ENCODE measurements around the gene ATRIP.

DNA sequence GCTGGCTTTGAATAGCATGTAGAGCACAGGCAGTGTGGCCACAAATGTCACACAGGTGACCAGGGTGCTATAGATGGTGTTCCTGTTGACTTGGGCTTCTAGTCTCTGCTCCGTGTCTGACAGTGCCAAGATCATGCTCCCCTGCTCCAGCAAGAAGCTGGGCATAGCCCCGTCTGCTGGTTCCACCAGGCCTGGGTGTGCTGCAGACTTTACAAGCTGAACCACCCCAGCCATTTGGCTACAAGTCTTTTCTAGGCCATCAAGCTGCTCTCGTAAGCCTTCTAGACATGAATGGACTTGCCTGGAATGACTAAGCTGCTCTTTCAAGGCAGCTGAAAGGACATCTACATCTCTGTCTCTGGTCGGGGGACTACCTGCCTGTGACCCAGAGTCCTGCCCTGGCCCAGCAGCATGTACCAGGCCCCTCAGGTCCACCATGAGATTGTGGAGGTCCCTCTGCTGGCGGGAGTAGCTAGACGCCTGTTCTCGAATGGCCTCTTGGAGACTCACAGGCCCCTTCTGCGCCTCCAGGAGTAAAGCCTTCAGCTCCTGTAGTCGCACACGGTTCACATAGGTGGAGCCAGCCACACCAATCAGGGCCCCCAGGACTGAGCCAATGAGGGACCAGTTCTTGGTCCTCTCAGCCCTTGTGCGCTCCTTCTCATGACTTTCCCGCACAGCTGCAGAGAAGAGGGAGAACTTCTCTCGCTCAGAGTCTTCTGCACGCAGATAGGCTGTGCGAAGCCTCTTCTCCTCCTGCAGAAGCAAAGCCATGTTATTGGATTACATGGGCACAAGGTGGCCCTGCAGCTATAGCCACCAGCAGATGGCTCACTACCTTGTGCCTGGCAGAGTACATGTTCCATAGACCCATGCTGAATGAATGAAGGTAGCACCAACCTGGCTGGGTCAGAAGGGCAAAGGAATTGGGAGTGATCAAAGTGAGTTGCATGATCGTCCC is 13.8 kb upstream of the ATRIP start:
- TF ChIP-seq, protein P1, sequence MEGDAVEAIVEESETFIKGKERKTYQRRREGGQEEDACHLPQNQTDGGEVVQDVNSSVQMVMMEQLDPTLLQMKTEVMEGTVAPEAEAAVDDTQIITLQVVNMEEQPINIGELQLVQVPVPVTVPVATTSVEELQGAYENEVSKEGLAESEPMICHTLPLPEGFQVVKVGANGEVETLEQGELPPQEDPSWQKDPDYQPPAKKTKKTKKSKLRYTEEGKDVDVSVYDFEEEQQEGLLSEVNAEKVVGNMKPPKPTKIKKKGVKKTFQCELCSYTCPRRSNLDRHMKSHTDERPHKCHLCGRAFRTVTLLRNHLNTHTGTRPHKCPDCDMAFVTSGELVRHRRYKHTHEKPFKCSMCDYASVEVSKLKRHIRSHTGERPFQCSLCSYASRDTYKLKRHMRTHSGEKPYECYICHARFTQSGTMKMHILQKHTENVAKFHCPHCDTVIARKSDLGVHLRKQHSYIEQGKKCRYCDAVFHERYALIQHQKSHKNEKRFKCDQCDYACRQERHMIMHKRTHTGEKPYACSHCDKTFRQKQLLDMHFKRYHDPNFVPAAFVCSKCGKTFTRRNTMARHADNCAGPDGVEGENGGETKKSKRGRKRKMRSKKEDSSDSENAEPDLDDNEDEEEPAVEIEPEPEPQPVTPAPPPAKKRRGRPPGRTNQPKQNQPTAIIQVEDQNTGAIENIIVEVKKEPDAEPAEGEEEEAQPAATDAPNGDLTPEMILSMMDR (IDR thresholded peaks at IDR 0.05) = peak; percentile 62
- TF ChIP-seq POLR2AphosphoS5 (IDR thresholded peaks at IDR 0.05; ENCODE audit: low read depth, low read length) (no peak), TCF7L2 (IDR thresholded peaks at IDR 0.05; ENCODE audit: low read depth, low read length) (no peak), SIN3A (IDR thresholded peaks at IDR 0.05; ENCODE audit: borderline replicate concordance, insufficient read depth, low read depth, low read length) (no peak)
- TF ChIP-seq, protein P2, sequence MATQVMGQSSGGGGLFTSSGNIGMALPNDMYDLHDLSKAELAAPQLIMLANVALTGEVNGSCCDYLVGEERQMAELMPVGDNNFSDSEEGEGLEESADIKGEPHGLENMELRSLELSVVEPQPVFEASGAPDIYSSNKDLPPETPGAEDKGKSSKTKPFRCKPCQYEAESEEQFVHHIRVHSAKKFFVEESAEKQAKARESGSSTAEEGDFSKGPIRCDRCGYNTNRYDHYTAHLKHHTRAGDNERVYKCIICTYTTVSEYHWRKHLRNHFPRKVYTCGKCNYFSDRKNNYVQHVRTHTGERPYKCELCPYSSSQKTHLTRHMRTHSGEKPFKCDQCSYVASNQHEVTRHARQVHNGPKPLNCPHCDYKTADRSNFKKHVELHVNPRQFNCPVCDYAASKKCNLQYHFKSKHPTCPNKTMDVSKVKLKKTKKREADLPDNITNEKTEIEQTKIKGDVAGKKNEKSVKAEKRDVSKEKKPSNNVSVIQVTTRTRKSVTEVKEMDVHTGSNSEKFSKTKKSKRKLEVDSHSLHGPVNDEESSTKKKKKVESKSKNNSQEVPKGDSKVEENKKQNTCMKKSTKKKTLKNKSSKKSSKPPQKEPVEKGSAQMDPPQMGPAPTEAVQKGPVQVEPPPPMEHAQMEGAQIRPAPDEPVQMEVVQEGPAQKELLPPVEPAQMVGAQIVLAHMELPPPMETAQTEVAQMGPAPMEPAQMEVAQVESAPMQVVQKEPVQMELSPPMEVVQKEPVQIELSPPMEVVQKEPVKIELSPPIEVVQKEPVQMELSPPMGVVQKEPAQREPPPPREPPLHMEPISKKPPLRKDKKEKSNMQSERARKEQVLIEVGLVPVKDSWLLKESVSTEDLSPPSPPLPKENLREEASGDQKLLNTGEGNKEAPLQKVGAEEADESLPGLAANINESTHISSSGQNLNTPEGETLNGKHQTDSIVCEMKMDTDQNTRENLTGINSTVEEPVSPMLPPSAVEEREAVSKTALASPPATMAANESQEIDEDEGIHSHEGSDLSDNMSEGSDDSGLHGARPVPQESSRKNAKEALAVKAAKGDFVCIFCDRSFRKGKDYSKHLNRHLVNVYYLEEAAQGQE (IDR thresholded peaks at IDR 0.05; ENCODE audit: insufficient read depth in 1 of 2, low read depth in 2 of 2, low read length in 1 of 2) = no peak

Data from Panc1 (cell line).